ENCODE data around the gene CD180. TPM values are rescaled to one million over a fixed set of nuclear protein-coding genes. Genes with fewer than 3 reads are reported as not detected.

Gene CD180
- total and polyA plus RNA-seq, 3 donors from 2014 or later: 0.08 to 1.1 (median 0.37) TPM

- intact Hi-C loops (cut with DNase I; ENCODE audit: low total_unique reads): no loop called here
- Histone ChIP-seq H3K27me3 (no peaks in the 10 kb centered on the region), H3K4me3 (no peak overlapping the region), H3K27ac (no peak overlapping the region), H3K4me1 (no peaks in the 10 kb centered on the region), H3K9me3 (no peaks in the 10 kb centered on the region), H3K36me3 (ENCODE audit: low read depth, missing control alignments) (no peaks in the 10 kb centered on the region)
- 88 to 91% methylated on average over 5 of the region's 5 CpGs for WGBS, 2 donors
- no peak for DNase-seq
- TF ChIP-seq POLR2A (IDR thresholded peaks at IDR 0.05) (no peak), CTCF (IDR thresholded peaks at IDR 0.05) (no peak)
These were observed 25.8 kb upstream of the CD180 start for GRCh38 chr5:67222243-67223025.

- Histone ChIP-seq H3K27ac (no peak overlapping the region), H3K9me3 (no peaks in the 10 kb centered on the region), H3K4me3 (no peak overlapping the region), H3K27me3 (no peaks in the 10 kb centered on the region), H3K36me3 (ENCODE audit: low read depth, missing control alignments) (no peaks in the 10 kb centered on the region), H3K4me1 (no peaks in the 10 kb centered on the region)
- intact Hi-C loops (cut with DNase I; ENCODE audit: low total_unique reads): no loop called here
- WGBS, 2 donors: 90% methylated on average over 9 of the region's 9 CpGs
- TF ChIP-seq POLR2A (IDR thresholded peaks at IDR 0.05): no peak
- no peak for DNase-seq
These were observed 25.1 kb upstream of the CD180 start for GRCh38 chr5:67221487-67222242.

GRCh38 chr5:67216564-67216963 lies 20.0 kb upstream of the CD180 start:
- Histone ChIP-seq H3K27me3 (no peaks in the 10 kb centered on the region), H3K4me3 (no peak overlapping the region), H3K4me1 (peaks cover 15% of the 10 kb centered on the region), H3K9me3 (no peaks in the 10 kb centered on the region), H3K36me3 (ENCODE audit: low read depth, missing control alignments) (no peaks in the 10 kb centered on the region), H3K27ac (no peak overlapping the region)
- no peak for TF ChIP-seq CTCF (IDR thresholded peaks at IDR 0.05)
- no peak for TF ChIP-seq POLR2A (IDR thresholded peaks at IDR 0.05)
- intact Hi-C loops (cut with DNase I; ENCODE audit: low total_unique reads): no loop called here
- WGBS, 2 donors: 88 to 90% methylated on average over 1 of the region's 1 CpG
- DNase-seq: no peak

GRCh38 chr5:67215519-67216471 lies 19.2 kb upstream of the CD180 start:
- 48% methylated on average over 18 to 19 of the region's 19 CpGs for WGBS, 2 donors
- H3K27me3 ChIP-seq: no peaks in the 10 kb centered on the region
- no peaks in the 10 kb centered on the region for H3K9me3 ChIP-seq
- no peak overlapping the region for H3K4me3 ChIP-seq
- no peaks in the 10 kb centered on the region for H3K36me3 ChIP-seq (ENCODE audit: low read depth, missing control alignments)
- TF ChIP-seq POLR2A (IDR thresholded peaks at IDR 0.05) (no peak), CTCF (IDR thresholded peaks at IDR 0.05) (no peak)
- peak overlapping the region; percentile 62 to 63 for H3K27ac ChIP-seq
- peaks cover 15% of the 10 kb centered on the region for H3K4me1 ChIP-seq
- intact Hi-C loops (cut with DNase I; ENCODE audit: low total_unique reads): no loop called here
- peak; percentile 83 for DNase-seq
